IMR-90 (cell line): ENCODE results near the gene GARIN5A. TPM values are rescaled to one million over a fixed set of nuclear protein-coding genes. Genes with fewer than 3 reads are reported as not detected.

Experiments
- ATAC-seq: fragments of 200-7000 bp; cut with Tn5 transposase; 2 replicates; pipeline ENCODE4 v1.9.1; 2020; ENCODE audit warnings: low read depth, mild to moderate bottlenecking, moderate library complexity
- BruUV-seq: library from RNA; stranded (reverse); fragments of 400-500 nt; replicated peaks from 2 replicates; lab custom pipeline; 2021; lab: Mats Ljungman, UMichigan
- CTCF ChIA-PET: fragments of 300-600 bp; formaldehyde crosslinking; extraction: SDS; loops from one replicate; lab custom pipeline; 2021; ENCODE audit warnings: antibody characterized with exemption; lab: Yijun Ruan, JAX
- POLR2A ChIA-PET: fragments of 300-600 bp; sonication (Branson Sonifier 250); formaldehyde crosslinking; loops from one replicate; lab custom pipeline; 2022; ENCODE audit warnings: antibody characterized with exemption; ENCODE audit not compliant: unreplicated experiment; lab: Charles Lee
- DNase-seq: peaks from one replicate; pipeline ENCODE4 v3.0.0; 2013
- H2AFZ ChIP-seq: replicated peaks from 2 replicates; pipeline ENCODE3; 2013; ENCODE audit warnings: low read length, mild to moderate bottlenecking; ENCODE audit not compliant: poor library complexity
- H2AK5ac ChIP-seq: 2 replicates; pipeline ENCODE4 v1.6.1; 2013; ENCODE audit warnings: low read depth, low read length, inconsistent platforms
- H2AK9ac ChIP-seq: replicated peaks from 2 replicates; pipeline ENCODE3; 2013; ENCODE audit warnings: mild to moderate bottlenecking, low read depth, low read length, moderate library complexity; ENCODE audit not compliant: poor library complexity
- H2BK120ac ChIP-seq: 2 replicates; pipeline ENCODE4 v1.6.1; 2013; ENCODE audit warnings: low read depth, low read length, inconsistent platforms
- H2BK15ac ChIP-seq: 3 replicates; pipeline ENCODE4 v1.6.1; 2013; ENCODE audit warnings: low read depth, low read length, inconsistent platforms
- H2BK20ac ChIP-seq: 2 replicates; pipeline ENCODE4 v1.6.1; 2013; ENCODE audit warnings: low read depth, mild to moderate bottlenecking, inconsistent platforms, low read length, moderate library complexity
- H2BK5ac ChIP-seq: 2 replicates; pipeline ENCODE4 v1.6.1; 2013; ENCODE audit warnings: mild to moderate bottlenecking, low read depth, low read length, inconsistent platforms; ENCODE audit not compliant: poor library complexity, severe bottlenecking
- H3K14ac ChIP-seq: replicated peaks from 2 replicates; pipeline ENCODE4 v1.6.1; 2013; ENCODE audit warnings: low read depth, low read length, inconsistent platforms
- H3K18ac ChIP-seq: 2 replicates; pipeline ENCODE4 v1.6.1; 2013; ENCODE audit warnings: low read depth, low read length, control low read depth
- H3K23ac ChIP-seq: 2 replicates; pipeline ENCODE4 v1.6.1; 2013; ENCODE audit warnings: low read depth, low read length, inconsistent platforms
- H3K27ac ChIP-seq: 2 replicates; pipeline ENCODE4 v1.5.1; 2013; ENCODE audit warnings: mild to moderate bottlenecking, control low read depth, low read length; ENCODE audit not compliant: insufficient read depth
- H3K27me3 ChIP-seq: 2 replicates; pipeline ENCODE4 v1.6.1; 2013; ENCODE audit warnings: low read length; ENCODE audit not compliant: control insufficient read depth, insufficient read depth
- H3K36me3 ChIP-seq: 2 replicates; pipeline ENCODE4 v1.6.1; 2013; ENCODE audit warnings: low read length, mixed read lengths; ENCODE audit not compliant: control insufficient read depth, insufficient read depth
- H3K4ac ChIP-seq: 2 replicates; pipeline ENCODE4 v1.6.1; 2013; ENCODE audit warnings: low read depth, low read length, inconsistent platforms
- H3K4me1 ChIP-seq: 2 replicates; pipeline ENCODE4 v1.6.1; 2013; ENCODE audit warnings: low read length, mixed read lengths; ENCODE audit not compliant: control insufficient read depth, insufficient read depth
- H3K4me2 ChIP-seq: 2 replicates; pipeline ENCODE4 v1.6.1; 2013; ENCODE audit warnings: low read depth, mild to moderate bottlenecking, control low read depth, low read length, moderate library complexity
- H3K4me3 ChIP-seq: 2 replicates; pipeline ENCODE4 v1.5.1; 2013; ENCODE audit warnings: low read depth, mild to moderate bottlenecking, control low read depth, low read length, moderate library complexity; ENCODE audit not compliant: insufficient read depth
- H3K56ac ChIP-seq: 2 replicates; pipeline ENCODE4 v1.6.1; 2013; ENCODE audit warnings: low read length, inconsistent platforms; ENCODE audit not compliant: insufficient read depth; ENCODE audit errors: extremely low read depth
- H3K79me1 ChIP-seq, 2 experiments: 2 replicates each; pipeline ENCODE4 v1.6.1; 2013; ENCODE audit warnings: low read length in 2 of 2, inconsistent platforms in 1 of 2, low read depth in 1 of 2
- H3K9ac ChIP-seq: 2 replicates; pipeline ENCODE4 v1.6.1; 2013; ENCODE audit warnings: low read depth, low read length, control low read depth
- H3K9me1 ChIP-seq: 2 replicates; pipeline ENCODE4 v1.6.1; 2013; ENCODE audit warnings: low read length, inconsistent platforms; ENCODE audit not compliant: insufficient read depth
- H3K9me3 ChIP-seq: 2 replicates; pipeline ENCODE4 v1.6.1; 2013; ENCODE audit warnings: low read length; ENCODE audit not compliant: control insufficient read depth, insufficient read depth
- H4K20me1 ChIP-seq: 2 replicates; pipeline ENCODE4 v1.6.1; 2013; ENCODE audit warnings: low read length, inconsistent platforms; ENCODE audit not compliant: insufficient read depth
- H4K5ac ChIP-seq: 2 replicates; pipeline ENCODE4 v1.6.1; 2013; ENCODE audit warnings: mild to moderate bottlenecking, low read depth, low read length, control low read depth
- H4K8ac ChIP-seq, 2 experiments: 2 replicates each; pipeline ENCODE4 v1.6.1; 2013; ENCODE audit warnings: low read depth in 2 of 2, low read length in 2 of 2, control low read depth in 1 of 2, inconsistent platforms in 1 of 2
- H4K91ac ChIP-seq: 2 replicates; pipeline ENCODE4 v1.6.1; 2013; ENCODE audit warnings: low read depth, low read length, inconsistent platforms; ENCODE audit not compliant: insufficient read depth
- BHLHE40 ChIP-seq: fragments of 150-350 bp; IDR thresholded peaks from 2 replicates; pipeline ENCODE4 v1.6.1; 2016; ENCODE audit warnings: mild to moderate bottlenecking, low read depth, low read length
- CEBPB ChIP-seq: IDR thresholded peaks from 2 replicates; pipeline ENCODE4 v1.6.1; 2012; ENCODE audit warnings: low read depth, low read length, improper control_type of control experiment
- CHD1 ChIP-seq: IDR thresholded peaks from 2 replicates; pipeline ENCODE4 v1.6.1; 2012; ENCODE audit warnings: low read depth, low read length, improper control_type of control experiment
- FOS ChIP-seq: fragments of 150-350 bp; IDR thresholded peaks from 2 replicates; pipeline ENCODE4 v1.6.1; 2016; ENCODE audit warnings: low read depth, low read length
- MAFK ChIP-seq: IDR thresholded peaks from 2 replicates; pipeline ENCODE4 v1.6.1; 2012; ENCODE audit warnings: low read depth, low read length, improper control_type of control experiment
- MAZ ChIP-seq: IDR thresholded peaks from 2 replicates; pipeline ENCODE4 v1.6.1; 2012; ENCODE audit warnings: low read depth, mild to moderate bottlenecking, low read length, improper control_type of control experiment, moderate library complexity, borderline replicate concordance
- MXI1 ChIP-seq: IDR thresholded peaks from 2 replicates; pipeline ENCODE4 v1.6.1; 2012; ENCODE audit warnings: low read depth, mild to moderate bottlenecking, low read length, moderate library complexity, borderline replicate concordance
- NFE2L2 ChIP-seq: fragments of 150-350 bp; IDR thresholded peaks from 2 replicates; pipeline ENCODE4 v1.6.1; 2016; ENCODE audit warnings: low read depth, mild to moderate bottlenecking, low read length
- POLR2A ChIP-seq: IDR thresholded peaks from 2 replicates; pipeline ENCODE4 v1.6.1; 2012; ENCODE audit warnings: mild to moderate bottlenecking, low read depth, low read length
- RAD21 ChIP-seq: IDR thresholded peaks from 2 replicates; pipeline ENCODE4 v1.6.1; 2012; ENCODE audit warnings: low read length, improper control_type of control experiment
- RCOR1 ChIP-seq: IDR thresholded peaks from 2 replicates; pipeline ENCODE4 v1.6.1; 2012; ENCODE audit warnings: mild to moderate bottlenecking, low read length, improper control_type of control experiment; ENCODE audit not compliant: insufficient replicate concordance
- RFX5 ChIP-seq: IDR thresholded peaks from 2 replicates; pipeline ENCODE4 v1.8.0; 2012; ENCODE audit warnings: low read depth, mild to moderate bottlenecking, low read length, moderate library complexity
- SMC3 ChIP-seq: fragments of 150-350 bp; IDR thresholded peaks from 2 replicates; pipeline ENCODE4 v1.6.1; 2016; ENCODE audit warnings: low read depth, mild to moderate bottlenecking, antibody characterized with exemption, low read length, moderate library complexity
- WGBS, 2 experiments: methylation state at CpG; one replicate each; pipeline versions ENCODE4 v1.1.5 to v1.1.7; 2013; ENCODE audit warnings: missing lambda C conversion rate in 2 of 2; ENCODE audit not compliant: insufficient read length in 1 of 2; ENCODE audit errors: extremely low coverage in 2 of 2; 5-methylcytosine and 5-hydroxymethylcytosine counted together
- dilution Hi-C: fragments of 300-500 bp; cut with HindIII; formaldehyde crosslinking; loops from one replicate; pipeline ENCODE4 v1.14.3; 2018; ENCODE audit warnings: low sequenced_read_pairs; ENCODE audit not compliant: unreplicated experiment
- in situ Hi-C: fragments of 300-500 bp; cut with MboI; formaldehyde crosslinking; loops from 3 replicates; pipeline ENCODE4 v1.14.3; 2019; ENCODE audit warnings: low sequenced_read_pairs, inconsistent platforms, mixed read lengths
- intact Hi-C: fragments of 100-400 bp; cut with micrococcal nuclease; formaldehyde crosslinking; loops from 2 replicates; pipeline ENCODE4 v1.10.0; 2022
- polyA plus RNA-seq, 3 experiments: library from polyadenylated mRNA; depleted of rRNA; stranded (reverse); fragments of >200 nt; gene quantifications; 2 replicates each; pipeline ENCODE4 v1.2.3, GENCODE V29; 2012; ENCODE audit warnings: low replicate concordance in 1 of 3
- total RNA-seq: library from RNA; depleted of rRNA; stranded (reverse); fragments of >200 nt; gene quantifications from 2 replicates; pipeline ENCODE4 v1.2.3, GENCODE V29; 2012
- TF ChIP-seq, protein P1 (sequence below): fragments of 150-350 bp; IDR thresholded peaks from 2 replicates; pipeline ENCODE4 v1.6.1; 2017; ENCODE audit warnings: mild to moderate bottlenecking, antibody characterized with exemption, low read length, low read depth
- TF ChIP-seq, protein P2 (sequence below): fragments of 150-350 bp; IDR thresholded peaks from 2 replicates; pipeline ENCODE4 v1.6.1; 2016; ENCODE audit warnings: low read depth, mild to moderate bottlenecking, low read length, moderate library complexity, borderline replicate concordance
- TF ChIP-seq, protein P3 (sequence below): conservative IDR thresholded peaks from 2 replicates; pipeline ENCODE4 v1.5.1; 2012; ENCODE audit warnings: mild to moderate bottlenecking, low read depth, low read length, improper control_type of control experiment

The GARIN5A gene
- total and polyA plus RNA-seq, 2 of the 4 experiments (the other 2 are of a cell fraction), result 0.53 TPM; not detected in 1

GRCh38 chr19:50485284-50485955 is 8.8 kb upstream of the GARIN5A start:
- CTCF ChIA-PET, result interaction anchor here (0.6 kb wide), 1 partner anchor 25 kb away, joined by 5 read pairs; no protein-coding TSS in a partner anchor
- no peak overlapping the region for H2BK5ac ChIP-seq
- H3K4me2 ChIP-seq, result no peak overlapping the region
- DNase-seq (no peak), ATAC-seq (no peak)
- H3K9me1 ChIP-seq, result no peaks in the 10 kb centered on the region
- H4K5ac ChIP-seq, result no peak overlapping the region
- dilution Hi-C loops, result no loop called here
- no peak overlapping the region for H3K9ac ChIP-seq
- H2AK9ac ChIP-seq, result no peak overlapping the region
- no peaks in the 10 kb centered on the region for H4K20me1 ChIP-seq
- peaks cover 12% of the 10 kb centered on the region for H3K36me3 ChIP-seq
- no peak overlapping the region for H3K4ac ChIP-seq
- H3K14ac ChIP-seq, result no peak overlapping the region
- peaks cover 16% of the 10 kb centered on the region; the same call in 1 of the 2 replicates for H3K27me3 ChIP-seq
- no peak overlapping the region for H2BK15ac ChIP-seq
- no peak overlapping the region for H2BK120ac ChIP-seq
- in situ Hi-C loops, result no loop called here
- no peak overlapping the region for H3K23ac ChIP-seq
- H4K91ac ChIP-seq, result no peak overlapping the region
- no peak overlapping the region for H2AFZ ChIP-seq
- no peak overlapping the region for H3K4me3 ChIP-seq
- intact Hi-C loops, result no loop called here
- H3K9me3 ChIP-seq, result peaks cover 2% of the 10 kb centered on the region; the same call in 1 of the 2 replicates
- H2BK20ac ChIP-seq, result no peak overlapping the region
- no peaks in the 10 kb centered on the region for H3K4me1 ChIP-seq
- no peak overlapping the region for H3K27ac ChIP-seq
- H4K8ac ChIP-seq, result no peak overlapping the region
- 93% methylated on average over 6 of the region's 10 CpGs; no CpG with 5 or more reads in 1 of the 2 experiments for WGBS, 2 experiments
- no peak for TF ChIP-seq RAD21
- no peak for TF ChIP-seq RCOR1
- no peak for TF ChIP-seq POLR2A
- TF ChIP-seq NFE2L2, result no peak
- TF ChIP-seq MAFK, result no peak
- TF ChIP-seq, protein P1, sequence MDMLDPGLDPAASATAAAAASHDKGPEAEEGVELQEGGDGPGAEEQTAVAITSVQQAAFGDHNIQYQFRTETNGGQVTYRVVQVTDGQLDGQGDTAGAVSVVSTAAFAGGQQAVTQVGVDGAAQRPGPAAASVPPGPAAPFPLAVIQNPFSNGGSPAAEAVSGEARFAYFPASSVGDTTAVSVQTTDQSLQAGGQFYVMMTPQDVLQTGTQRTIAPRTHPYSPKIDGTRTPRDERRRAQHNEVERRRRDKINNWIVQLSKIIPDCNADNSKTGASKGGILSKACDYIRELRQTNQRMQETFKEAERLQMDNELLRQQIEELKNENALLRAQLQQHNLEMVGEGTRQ, result no peak
- no peak for TF ChIP-seq SMC3
- TF ChIP-seq FOS, result no peak
- no peak for TF ChIP-seq RFX5
- no peak for TF ChIP-seq CEBPB
- no peak for TF ChIP-seq MAZ
- TF ChIP-seq BHLHE40, result no peak
- TF ChIP-seq CHD1, result no peak
- TF ChIP-seq, protein P2, sequence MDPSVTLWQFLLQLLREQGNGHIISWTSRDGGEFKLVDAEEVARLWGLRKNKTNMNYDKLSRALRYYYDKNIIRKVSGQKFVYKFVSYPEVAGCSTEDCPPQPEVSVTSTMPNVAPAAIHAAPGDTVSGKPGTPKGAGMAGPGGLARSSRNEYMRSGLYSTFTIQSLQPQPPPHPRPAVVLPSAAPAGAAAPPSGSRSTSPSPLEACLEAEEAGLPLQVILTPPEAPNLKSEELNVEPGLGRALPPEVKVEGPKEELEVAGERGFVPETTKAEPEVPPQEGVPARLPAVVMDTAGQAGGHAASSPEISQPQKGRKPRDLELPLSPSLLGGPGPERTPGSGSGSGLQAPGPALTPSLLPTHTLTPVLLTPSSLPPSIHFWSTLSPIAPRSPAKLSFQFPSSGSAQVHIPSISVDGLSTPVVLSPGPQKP, result no peak
- no peak for TF ChIP-seq MXI1
- TF ChIP-seq, protein P3, sequence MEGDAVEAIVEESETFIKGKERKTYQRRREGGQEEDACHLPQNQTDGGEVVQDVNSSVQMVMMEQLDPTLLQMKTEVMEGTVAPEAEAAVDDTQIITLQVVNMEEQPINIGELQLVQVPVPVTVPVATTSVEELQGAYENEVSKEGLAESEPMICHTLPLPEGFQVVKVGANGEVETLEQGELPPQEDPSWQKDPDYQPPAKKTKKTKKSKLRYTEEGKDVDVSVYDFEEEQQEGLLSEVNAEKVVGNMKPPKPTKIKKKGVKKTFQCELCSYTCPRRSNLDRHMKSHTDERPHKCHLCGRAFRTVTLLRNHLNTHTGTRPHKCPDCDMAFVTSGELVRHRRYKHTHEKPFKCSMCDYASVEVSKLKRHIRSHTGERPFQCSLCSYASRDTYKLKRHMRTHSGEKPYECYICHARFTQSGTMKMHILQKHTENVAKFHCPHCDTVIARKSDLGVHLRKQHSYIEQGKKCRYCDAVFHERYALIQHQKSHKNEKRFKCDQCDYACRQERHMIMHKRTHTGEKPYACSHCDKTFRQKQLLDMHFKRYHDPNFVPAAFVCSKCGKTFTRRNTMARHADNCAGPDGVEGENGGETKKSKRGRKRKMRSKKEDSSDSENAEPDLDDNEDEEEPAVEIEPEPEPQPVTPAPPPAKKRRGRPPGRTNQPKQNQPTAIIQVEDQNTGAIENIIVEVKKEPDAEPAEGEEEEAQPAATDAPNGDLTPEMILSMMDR, result no peak
- no peaks in the 10 kb centered on the region; a peak in 1 of 4 replicates for H3K79me1 ChIP-seq
- POLR2A ChIA-PET, result no interaction called here
- no peak overlapping the region for H2AK5ac ChIP-seq
- no TSS peak for BruUV-seq
- H3K56ac ChIP-seq, result no peak overlapping the region
- H3K18ac ChIP-seq, result no peak overlapping the region
